GM18498 (cell line): ENCODE data around the gene PDE4D.
"Not testable (repeated sequence)": the region's sequence is repeated elsewhere in the genome, so short reads cannot be mapped to it uniquely, and the experiment has no call there.

Experiments used
- ATAC-seq: cut with Tn5 transposase; IDR thresholded peaks from one replicate; pipeline ENCODE4 v1.9.1; 2021; ENCODE audit warnings: mild to moderate bottlenecking, moderate library complexity; ENCODE audit not compliant: unreplicated experiment

PDE4D gene

GRCh38 chr5:59712836-59713497 lies 180.6 kb downstream of the PDE4D start:
- no peak for ATAC-seq

GRCh38 chr5:59711310-59711709 lies 182.2 kb downstream of the PDE4D start:
- no peak for ATAC-seq

- no peak for ATAC-seq
Measured at GRCh38 chr5:59709846-59710245, 183.7 kb downstream of the PDE4D start.

GRCh38 chr5:59709346-59709821 lies 184.1 kb downstream of the PDE4D start:
- no peak for ATAC-seq

DNA sequence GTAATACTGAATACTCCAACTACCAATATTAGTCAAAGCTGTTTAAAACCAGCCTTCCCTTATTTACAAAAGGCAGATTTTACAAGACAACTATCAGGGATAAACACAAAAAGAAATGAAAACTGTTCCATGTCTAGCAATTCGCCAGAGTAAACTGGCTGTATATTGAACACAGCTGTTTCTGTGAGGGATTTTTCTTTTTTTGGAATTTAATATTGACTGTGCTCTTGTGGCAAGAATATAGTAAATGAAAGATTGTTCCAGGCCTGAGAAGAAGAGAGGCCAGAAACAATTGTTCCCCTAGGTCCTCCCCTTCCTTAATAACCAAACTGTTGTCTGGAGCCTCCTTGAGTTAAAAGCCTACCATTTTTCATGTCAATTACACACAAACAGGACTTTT lies 188.6 kb downstream of the PDE4D start:
- no peak for ATAC-seq

GRCh38 chr5:59703789-59704188 lies 189.7 kb downstream of the PDE4D start:
- no peak for ATAC-seq

DNA sequence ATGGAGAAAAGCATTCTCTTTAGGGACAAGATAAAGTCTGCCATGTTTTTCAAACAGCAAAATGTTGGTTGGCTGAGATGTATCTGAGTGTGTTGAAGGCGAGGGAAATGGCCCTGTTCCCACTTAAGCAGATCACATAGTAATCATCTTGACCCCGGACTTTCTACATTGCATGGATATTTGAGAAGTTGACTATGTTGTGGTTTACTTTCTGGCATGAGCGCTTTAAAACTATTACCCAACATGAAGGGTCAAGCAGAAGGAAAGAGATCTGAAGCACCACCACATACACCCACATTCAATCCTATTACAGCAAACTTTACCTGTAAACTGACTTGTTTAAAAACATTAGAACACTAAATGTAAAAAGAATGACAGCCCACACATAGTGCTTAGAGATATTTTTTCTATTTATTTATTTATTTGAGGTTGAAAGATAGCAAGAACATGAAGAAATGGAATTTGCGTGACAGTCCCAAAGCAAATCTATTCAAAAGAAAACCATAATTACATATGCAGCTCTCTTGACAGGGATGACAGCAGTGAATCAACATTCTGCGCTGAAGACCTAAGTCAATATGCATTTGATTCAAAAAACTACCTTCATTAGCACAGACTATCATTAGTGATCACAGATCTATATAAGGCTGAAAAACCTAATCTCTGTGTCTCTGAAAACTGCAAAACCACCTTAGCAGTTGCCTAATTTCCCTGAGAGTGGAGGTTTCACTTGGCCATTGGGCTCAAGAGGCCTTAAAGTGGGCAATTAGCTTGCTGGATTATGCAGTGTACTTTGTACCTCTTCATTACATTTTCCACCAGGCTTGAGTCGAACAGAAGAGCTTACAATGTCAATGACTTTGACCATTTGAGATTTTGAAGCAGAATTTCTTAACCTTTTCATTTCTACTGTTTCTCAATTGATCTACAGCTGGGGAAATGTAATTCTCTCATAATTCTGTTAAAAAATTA lies 195.0 kb downstream of the PDE4D start:
- no peak for ATAC-seq

GRCh38 chr5:59694411-59694810 lies 199.1 kb downstream of the PDE4D start:
- no peak for ATAC-seq

- ATAC-seq, result no peak
Measured at GRCh38 chr5:59693492-59694309, 199.8 kb downstream of the PDE4D start.

- peak; percentile 69 for ATAC-seq
Measured at GRCh38 chr5:59685793-59686192, 207.7 kb downstream of the PDE4D start.

- ATAC-seq, result no peak
Measured at GRCh38 chr5:59685191-59685530, 208.4 kb downstream of the PDE4D start.

DNA sequence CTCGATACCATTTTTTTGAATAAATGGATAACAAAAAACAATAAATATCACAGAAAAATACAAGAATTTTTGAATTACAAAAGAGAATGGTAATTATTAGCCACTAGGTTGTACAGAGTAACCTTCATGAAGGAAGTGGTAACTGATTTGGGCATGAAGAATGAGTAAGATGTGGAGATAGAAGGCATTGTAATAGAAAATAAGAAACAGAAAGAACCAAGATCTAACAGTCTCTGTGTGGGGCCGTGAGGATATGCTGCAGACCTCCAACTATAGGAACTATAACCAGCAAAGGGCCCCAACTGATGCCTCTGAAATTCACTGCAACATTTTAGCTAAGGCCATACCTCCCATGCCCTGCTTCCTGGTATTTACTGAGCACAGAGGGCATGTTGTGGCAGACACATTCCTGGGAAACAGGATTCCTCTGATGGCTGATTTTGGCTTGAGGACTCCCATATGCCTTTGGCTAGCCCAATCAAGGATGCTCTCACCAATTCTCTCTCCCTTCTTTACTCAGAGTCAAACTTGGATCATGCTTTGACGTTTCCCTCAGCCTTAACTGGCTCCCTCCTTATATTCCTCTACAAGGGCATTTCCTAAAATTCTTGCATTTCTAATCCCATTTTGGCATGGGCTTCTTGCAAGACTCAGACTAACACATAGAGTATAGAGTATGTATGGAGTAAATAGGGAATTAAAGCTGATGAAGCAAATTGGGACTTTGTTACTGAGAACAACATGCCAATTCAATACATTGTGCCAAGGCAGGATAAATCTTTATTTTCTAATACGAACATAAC lies 208.9 kb downstream of the PDE4D start:
- no peak for ATAC-seq

DNA sequence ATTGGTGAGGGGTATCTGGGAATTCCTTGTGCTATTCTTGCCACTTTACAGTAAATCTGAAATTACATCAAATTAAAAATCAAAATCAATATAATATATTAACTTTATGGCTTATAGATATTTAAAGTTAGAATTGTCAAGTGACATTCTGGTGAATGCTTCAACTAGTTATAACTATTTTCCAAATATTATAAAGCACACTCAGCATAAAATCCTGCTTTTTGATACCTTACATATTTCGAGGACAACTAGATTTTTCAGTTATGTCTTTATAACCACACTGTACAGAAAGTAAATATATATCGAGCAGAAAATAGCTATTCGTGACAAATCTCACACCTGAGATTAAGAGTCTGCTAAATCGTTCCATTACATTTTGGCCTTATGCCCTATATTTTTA lies 210.2 kb downstream of the PDE4D start:
- no peak for ATAC-seq

GRCh38 chr5:59682542-59682941 lies 211.0 kb downstream of the PDE4D start:
- no peak for ATAC-seq

DNA sequence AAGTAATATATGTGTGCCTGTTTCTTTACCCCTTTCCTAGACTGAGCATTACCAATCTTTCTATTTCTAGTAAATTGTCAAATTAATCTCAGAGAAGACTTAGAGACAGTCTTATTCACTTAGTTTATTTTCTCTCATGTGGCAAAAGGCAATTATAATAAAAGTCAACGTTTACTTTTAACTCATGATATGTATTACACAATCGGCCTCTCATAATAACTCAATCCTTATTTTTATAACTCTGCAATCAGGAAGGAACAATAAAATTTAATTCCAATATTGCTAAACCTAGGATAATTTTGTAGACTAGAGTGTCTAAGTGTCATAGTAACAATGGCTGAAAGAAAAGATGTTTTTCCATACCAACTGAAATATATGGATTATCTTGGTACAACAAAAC lies 214.6 kb downstream of the PDE4D start:
- ATAC-seq, result no peak

- no peak for ATAC-seq
Measured at GRCh38 chr5:59674763-59675162, 218.8 kb downstream of the PDE4D start.

GRCh38 chr5:59673438-59674058 lies 220.0 kb downstream of the PDE4D start:
- no peak for ATAC-seq

- ATAC-seq, result no peak
Measured at GRCh38 chr5:59666440-59667068, 227.0 kb downstream of the PDE4D start.

- not testable (repeated sequence) for ATAC-seq
Measured at GRCh38 chr5:59665832-59666203, 227.7 kb downstream of the PDE4D start.
